A549 (cell line): ENCODE results near the gene ULK4. TPM values are rescaled to one million over a fixed set of nuclear protein-coding genes. Genes with fewer than 3 reads are reported as not detected.
"Not testable (repeated sequence)": the region's sequence is repeated elsewhere in the genome, so short reads cannot be mapped to it uniquely, and the experiment has no call there.

Experiments
- ATAC-seq, 2 experiments: fragments of 200-7000 bp in 1 of 2; fragments of >200 bp in 1 of 2; cut with Nextera tagmentation in 1 of 2; cut with Tn5 transposase in 1 of 2; 3 replicates each; pipeline versions ENCODE4 v1.8.0 to v1.9.1; 2018 to 2020; ENCODE audit warnings: mild to moderate bottlenecking in 1 of 2, moderate library complexity in 1 of 2
- CTCF ChIA-PET: fragments of 300-600 bp; sonication (Branson Sonifier 250); formaldehyde crosslinking; extraction: SDS; loops from one replicate; lab custom pipeline; 2021; ENCODE audit warnings: antibody characterized with exemption, inconsistent platforms; lab: Yijun Ruan, JAX
- POLR2A ChIA-PET: fragments of 350-600 bp; formaldehyde crosslinking; extraction: SDS; loops from one replicate; lab custom pipeline; 2021; ENCODE audit warnings: antibody characterized with exemption, inconsistent platforms; lab: Yijun Ruan, JAX
- DNase-seq, 2 experiments: peaks; one replicate each; pipeline versions ENCODE4 v3.0.0 to v3.0.0-alpha.2; 2011 to 2016; ENCODE audit warnings: low read depth in 1 of 2, low spot score in 1 of 2
- FAIRE-seq: peaks from 2 replicates; lab custom pipeline; 2011; peaks lifted over from hg19 to GRCh38; lab: Jason Lieb, UNC
- H3K27ac ChIP-seq, 2 experiments: fragments of >200 bp; sonication (Bioruptor Twin); formaldehyde crosslinking; 3 replicates each; pipeline ENCODE4 v1.5.1; 2016 to 2017
- H3K4me1 ChIP-seq: fragments of >200 bp; sonication (Bioruptor Twin); formaldehyde crosslinking; 3 replicates; pipeline ENCODE4 v1.6.1; 2016
- H3K4me2 ChIP-seq: fragments of >200 bp; sonication (Bioruptor Twin); formaldehyde crosslinking; 3 replicates; pipeline ENCODE4 v1.6.1; 2016
- H3K4me3 ChIP-seq: fragments of >200 bp; sonication (Bioruptor Twin); formaldehyde crosslinking; 3 replicates; pipeline ENCODE4 v1.5.1; 2016
- H3K9me3 ChIP-seq: fragments of >200 bp; sonication (Bioruptor Twin); formaldehyde crosslinking; 3 replicates; pipeline ENCODE4 v1.6.1; 2016
- ELK1 ChIP-seq: fragments of 150-350 bp; IDR thresholded peaks from 2 replicates; pipeline ENCODE4 v1.6.1; 2014; ENCODE audit warnings: low read depth, mild to moderate bottlenecking, low read length
- EP300 ChIP-seq, 2 experiments: fragments of >200 bp; sonication (Bioruptor Twin); formaldehyde crosslinking; IDR thresholded peaks; 2 replicates in 1 of 2; 3 replicates in 1 of 2; pipeline ENCODE4 v1.6.1; 2016 to 2017
- FOSB ChIP-seq: fragments of 250-450 bp; sonication (Bioruptor Pico); IDR thresholded peaks from 2 replicates; pipeline ENCODE4 v1.5.0; 2020; ENCODE audit warnings: mild to moderate bottlenecking, moderate library complexity
- FOXS1 ChIP-seq: fragments of 250-450 bp; sonication (Bioruptor Pico); IDR thresholded peaks from 2 replicates; pipeline ENCODE4 v1.5.0; 2020; ENCODE audit warnings: mild to moderate bottlenecking, moderate library complexity
- HDAC2 ChIP-seq: fragments of 200-600 bp; sonication (generic); IDR thresholded peaks from 2 replicates; pipeline ENCODE4 v1.6.1; 2016
- HOXA7 ChIP-seq: fragments of 250-450 bp; sonication (Bioruptor Pico); IDR thresholded peaks from 2 replicates; pipeline ENCODE4 v1.5.0; 2020; ENCODE audit warnings: mild to moderate bottlenecking, moderate library complexity
- KDM5A ChIP-seq: fragments of 200-600 bp; sonication (generic); IDR thresholded peaks from 2 replicates; pipeline ENCODE4 v1.6.1; 2016; ENCODE audit warnings: antibody characterized with exemption, mild to moderate bottlenecking
- MAFK ChIP-seq: fragments of 450-650 bp; IDR thresholded peaks from 2 replicates; pipeline ENCODE4 v1.6.1; 2014; ENCODE audit not compliant: partially characterized antibody
- MAZ ChIP-seq: fragments of 150-350 bp; IDR thresholded peaks from 2 replicates; pipeline ENCODE4 v1.6.1; 2014; ENCODE audit warnings: antibody characterized with exemption, low read depth, low read length, borderline replicate concordance
- MYC ChIP-seq: IDR thresholded peaks from 2 replicates; pipeline ENCODE4 v1.6.1; 2012; ENCODE audit warnings: mild to moderate bottlenecking, inconsistent platforms, low read length, improper control_type of control experiment, borderline replicate concordance
- NPAS2 ChIP-seq: fragments of 250-450 bp; sonication (Bioruptor Pico); IDR thresholded peaks from 2 replicates; pipeline ENCODE4 v1.8.0; 2022; ENCODE audit warnings: mild to moderate bottlenecking, moderate library complexity, borderline replicate concordance
- RARB ChIP-seq: fragments of 250-450 bp; sonication (Bioruptor Pico); IDR thresholded peaks from 2 replicates; pipeline ENCODE4 v1.8.0; 2021; ENCODE audit warnings: mild to moderate bottlenecking, moderate library complexity
- RCOR1 ChIP-seq: fragments of 150-350 bp; IDR thresholded peaks from 2 replicates; pipeline ENCODE4 v1.6.1; 2014; ENCODE audit warnings: antibody characterized with exemption, low read length, low read depth
- RFX5 ChIP-seq: fragments of 450-650 bp; IDR thresholded peaks from 2 replicates; pipeline ENCODE4 v1.7.1; 2014; ENCODE audit warnings: antibody characterized with exemption, mild to moderate bottlenecking, moderate library complexity
- TFCP2L1 ChIP-seq: fragments of 250-450 bp; sonication (Bioruptor Pico); IDR thresholded peaks from 2 replicates; pipeline ENCODE4 v1.5.0; 2021; ENCODE audit warnings: mild to moderate bottlenecking
- ZFP36 ChIP-seq: fragments of 450-650 bp; IDR thresholded peaks from 2 replicates; pipeline ENCODE4 v1.6.1; 2014; ENCODE audit warnings: borderline replicate concordance; ENCODE audit not compliant: partially characterized antibody
- WGBS: methylation state at CpG from one replicate; pipeline ENCODE4 v1.1.6; 2017; ENCODE audit errors: missing lambda C conversion rate; 5-methylcytosine and 5-hydroxymethylcytosine counted together
- polyA plus RNA-seq, 4 experiments: library from polyadenylated mRNA; depleted of rRNA in 3 of 4; stranded (reverse); fragments of >200 nt; fragmentation: RNase III in 1 of 4; extraction: RNeasy Plus Mini Kit Qiagen cat#74134 plus additional on column Dnase treatment in 1 of 4; gene quantifications; 2 replicates in 3 of 4; 3 replicates in 1 of 4; pipeline ENCODE4 v1.2.3, GENCODE V29; 2011 to 2017
- TF ChIP-seq, protein P1 (sequence below): IDR thresholded peaks from 2 replicates; pipeline ENCODE4 v1.6.1; 2012
- TF ChIP-seq, protein P2 (sequence below): IDR thresholded peaks from 2 replicates; pipeline ENCODE4 v1.6.1; 2012; ENCODE audit warnings: low read depth, borderline replicate concordance

The ULK4 gene
- polyA plus RNA-seq, 2 of the 4 experiments (the other 2 are of a cell fraction): 4.9 to 7.7 TPM

GRCh38 chr3:41286305-41286704 lies 675.6 kb downstream of the ULK4 start:
- CTCF ChIA-PET: interaction anchor here (0.6 kb wide), 1 partner anchor 728 kb away, joined by 3 read pairs; no protein-coding TSS in a partner anchor
- no peak for FAIRE-seq
- 73% methylated on average over 6 of the region's 6 CpGs for WGBS

DNA sequence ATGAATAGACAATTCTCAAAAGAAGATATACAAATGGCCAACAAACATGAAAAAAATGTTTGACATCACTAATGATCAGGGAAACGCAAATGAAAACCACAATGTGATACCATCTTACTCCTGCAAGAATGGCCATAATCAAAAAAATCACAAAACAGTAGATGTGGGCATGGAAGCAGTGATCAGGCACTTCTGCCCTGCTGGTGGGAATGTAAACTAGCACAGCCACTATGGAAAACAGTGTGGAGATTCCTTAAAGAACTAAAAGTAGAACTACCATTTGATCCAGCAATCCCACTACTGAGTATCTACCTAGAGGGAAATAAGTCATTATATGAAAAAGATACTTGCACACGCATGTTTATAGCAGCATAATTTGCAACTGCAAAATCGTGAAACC lies 677.0 kb downstream of the ULK4 start:
- 62% methylated on average over 3 of the region's 3 CpGs for WGBS
- H3K27ac ChIP-seq, H3K4me2 ChIP-seq, POLR2A ChIA-PET, ATAC-seq, H3K9me3 ChIP-seq, DNase-seq, CTCF ChIA-PET, H3K4me1 ChIP-seq, FAIRE-seq, H3K4me3 ChIP-seq: not testable (repeated sequence)

More at GRCh38 chr3:41286305-41286704, 675.6 kb downstream of the ULK4 start:
- ATAC-seq (no peak), DNase-seq (no peak)
- TF ChIP-seq KDM5A (no peak), FOXS1 (CRISPR knock-in tag) (no peak), MAFK (no peak), TFCP2L1 (no peak), RARB (CRISPR knock-in tag) (no peak)
- Histone ChIP-seq H3K4me2 (no peak overlapping the region), H3K4me3 (no peak overlapping the region), H3K27ac (no peak overlapping the region), H3K9me3 (no peaks in the 10 kb centered on the region), H3K4me1 (no peaks in the 10 kb centered on the region)
- POLR2A ChIA-PET: no interaction called here

DNA sequence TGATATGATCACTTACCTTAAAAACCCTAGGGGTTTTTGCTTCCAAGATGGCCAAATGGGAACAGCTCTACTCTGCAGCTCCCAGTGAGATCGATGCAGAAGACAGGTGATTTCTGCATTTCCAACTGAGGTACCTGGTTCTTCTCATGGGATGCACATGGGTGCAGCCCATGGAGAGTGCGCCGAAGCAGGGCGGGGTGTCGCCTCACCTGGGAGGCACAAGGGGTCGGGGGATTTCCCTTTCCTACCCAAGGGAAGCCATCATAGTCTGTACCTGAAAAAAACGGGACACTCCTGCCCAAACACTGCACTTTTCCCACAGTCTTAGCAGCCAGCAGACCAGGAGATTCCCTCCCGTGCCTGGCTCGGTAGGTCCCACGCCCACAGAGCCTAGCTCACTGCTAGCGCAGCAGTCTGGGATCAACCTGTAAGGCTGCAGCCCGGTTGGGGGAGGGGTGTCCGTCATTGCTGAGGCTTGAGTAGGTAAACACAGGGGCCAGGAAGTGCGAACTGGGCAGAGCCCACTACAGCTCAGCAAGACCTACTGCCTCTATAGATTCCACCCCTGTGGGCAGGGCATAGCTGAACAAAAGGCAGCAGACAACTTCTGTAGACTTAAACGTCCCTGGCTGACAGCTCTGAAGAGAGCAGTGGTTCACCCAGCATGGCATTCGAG lies 684.0 kb downstream of the ULK4 start:
- FAIRE-seq (no peak), DNase-seq (no peak)
- Histone ChIP-seq H3K9me3 (peaks cover 13% of the 10 kb centered on the region), H3K4me3 (no peak overlapping the region)
- POLR2A ChIA-PET: no interaction called here
- no peak for TF ChIP-seq RFX5
- TF ChIP-seq MAZ: no peak
- no peak for TF ChIP-seq KDM5A
- TF ChIP-seq ZFP36: no peak
- no peak for TF ChIP-seq HOXA7 (CRISPR knock-in tag)
- no peak for TF ChIP-seq FOSB (CRISPR knock-in tag)
- TF ChIP-seq, all 56 proteins: peak for 0
- ATAC-seq: no peak
- no peak overlapping the region for H3K27ac ChIP-seq
- H3K4me1 ChIP-seq: peaks cover 23% of the 10 kb centered on the region; the same call in 2 of the 3 replicates
- 83% methylated on average over 12 of the region's 16 CpGs for WGBS
- CTCF ChIA-PET: no interaction called here
- H3K4me2 ChIP-seq: no peak overlapping the region

DNA sequence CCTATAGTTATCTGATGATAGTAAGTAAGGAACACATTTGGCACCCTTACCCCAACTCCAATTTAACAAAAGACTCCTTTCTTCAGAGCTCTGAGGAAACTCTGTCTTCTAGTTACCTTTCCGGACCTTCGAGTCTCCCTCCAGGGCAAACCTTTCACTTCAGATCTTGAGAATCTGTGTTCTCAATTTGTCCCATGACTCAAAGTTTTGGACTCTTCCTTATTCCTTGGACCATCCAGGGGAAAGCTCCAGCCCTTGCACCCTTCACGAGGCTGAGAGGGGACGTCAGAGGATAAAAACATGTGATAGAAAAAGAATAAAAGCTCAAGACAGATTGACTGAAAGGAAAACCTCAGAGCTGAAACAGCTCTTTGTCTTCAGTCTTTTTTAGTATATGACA lies 685.7 kb downstream of the ULK4 start:
- no peak overlapping the region for H3K4me2 ChIP-seq
- peak overlapping the region; percentile 72 to 76; a peak in 5 of 6 replicates for H3K27ac ChIP-seq
- ChIA-PET POLR2A (no interaction called here), CTCF (interaction anchor here (1.0 kb wide), 1 partner anchor 10 kb away, joined by 6 read pairs; no protein-coding TSS in a partner anchor)
- peaks cover 15% of the 10 kb centered on the region for H3K9me3 ChIP-seq
- H3K4me3 ChIP-seq: no peak overlapping the region
- WGBS: 83% methylated on average over 4 of the region's 4 CpGs
- peaks cover 23% of the 10 kb centered on the region; the same call in 2 of the 3 replicates for H3K4me1 ChIP-seq
- ATAC-seq: no peak
- DNase-seq: no peak
- no peak for FAIRE-seq
- TF ChIP-seq ELK1 (no peak), NPAS2 (CRISPR knock-in tag) (no peak), MYC (no peak), HDAC2 (no peak), HOXA7 (CRISPR knock-in tag) (no peak), RCOR1 (no peak), ZFP36 (no peak), EP300 (IDR thresholded peaks at IDR 0.05) (no peak)
- TF ChIP-seq, protein P1, sequence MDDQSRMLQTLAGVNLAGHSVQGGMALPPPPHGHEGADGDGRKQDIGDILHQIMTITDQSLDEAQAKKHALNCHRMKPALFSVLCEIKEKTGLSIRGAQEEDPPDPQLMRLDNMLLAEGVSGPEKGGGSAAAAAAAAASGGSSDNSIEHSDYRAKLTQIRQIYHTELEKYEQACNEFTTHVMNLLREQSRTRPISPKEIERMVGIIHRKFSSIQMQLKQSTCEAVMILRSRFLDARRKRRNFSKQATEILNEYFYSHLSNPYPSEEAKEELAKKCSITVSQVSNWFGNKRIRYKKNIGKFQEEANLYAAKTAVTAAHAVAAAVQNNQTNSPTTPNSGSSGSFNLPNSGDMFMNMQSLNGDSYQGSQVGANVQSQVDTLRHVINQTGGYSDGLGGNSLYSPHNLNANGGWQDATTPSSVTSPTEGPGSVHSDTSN: no peak
- TF ChIP-seq, protein P2, sequence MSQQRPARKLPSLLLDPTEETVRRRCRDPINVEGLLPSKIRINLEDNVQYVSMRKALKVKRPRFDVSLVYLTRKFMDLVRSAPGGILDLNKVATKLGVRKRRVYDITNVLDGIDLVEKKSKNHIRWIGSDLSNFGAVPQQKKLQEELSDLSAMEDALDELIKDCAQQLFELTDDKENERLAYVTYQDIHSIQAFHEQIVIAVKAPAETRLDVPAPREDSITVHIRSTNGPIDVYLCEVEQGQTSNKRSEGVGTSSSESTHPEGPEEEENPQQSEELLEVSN: no peak
